Stimulated activated CD8-positive, alpha-beta memory T cell treated with anti-CD3 and anti-CD28 coated beads, Interleukin-7, amount 100 ng/mL, for 1 hour (primary cell): ENCODE measurements around the gene TNFAIP8.
"Not testable (repeated sequence)": the region's sequence is repeated elsewhere in the genome, so short reads cannot be mapped to it uniquely, and the experiment has no call there.

Experiments
- DNase-seq, 2 donors: peaks; one replicate each; pipeline ENCODE4 v3.0.0-alpha.2; 2020; ENCODE audit warnings: low read depth in 2 of 2

The TNFAIP8 gene

GRCh38 chr5:119418606-119419100, 62.8 kb downstream of the TNFAIP8 start:
- no peak for DNase-seq

GRCh38 chr5:119420169-119420568, 64.3 kb downstream of the TNFAIP8 start:
- no peak for DNase-seq

DNA sequence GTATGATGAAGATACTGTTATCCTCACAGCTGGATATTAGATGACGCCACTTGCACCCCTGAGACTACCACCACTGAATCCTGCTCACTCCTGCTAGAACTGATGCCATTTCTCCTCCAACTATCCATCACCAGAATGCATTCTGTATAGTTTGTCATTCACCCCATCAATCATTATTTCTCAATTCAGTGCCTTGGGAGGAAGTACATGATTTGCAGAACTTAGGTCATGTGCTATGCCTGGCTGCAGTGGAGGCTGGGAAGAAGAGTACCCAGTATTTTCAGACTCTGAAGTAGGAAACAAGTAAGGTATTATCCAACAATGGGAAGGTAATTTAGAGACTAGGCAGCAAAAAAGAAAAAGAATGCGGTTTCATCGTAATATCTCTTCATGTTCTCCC, 70.2 kb downstream of the TNFAIP8 start:
- DNase-seq, result no peak

GRCh38 chr5:119427060-119427459, 71.2 kb downstream of the TNFAIP8 start:
- DNase-seq, result no peak

- not testable (repeated sequence) for DNase-seq
Measured at GRCh38 chr5:119427596-119427995, 71.8 kb downstream of the TNFAIP8 start.

DNA sequence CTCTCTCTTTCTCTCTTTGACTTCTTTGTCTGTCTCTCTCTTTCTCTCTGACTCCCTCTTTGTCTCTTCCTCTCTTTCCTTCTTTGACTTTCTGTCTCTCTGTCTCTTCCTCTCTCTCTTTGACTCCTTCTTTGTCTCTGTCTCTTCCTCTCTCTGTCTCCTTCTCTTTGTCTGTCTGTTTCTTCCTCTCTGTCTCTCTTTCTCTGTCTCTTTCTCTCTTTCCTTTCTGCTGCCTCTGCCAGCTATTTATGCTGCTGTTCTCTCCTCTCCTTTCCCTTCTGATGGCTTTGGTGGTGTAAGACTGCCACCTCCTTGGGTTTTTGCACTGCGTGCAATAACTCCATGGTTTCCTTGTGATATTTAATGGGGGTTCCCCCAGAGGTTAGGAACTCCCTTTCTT, 72.3 kb downstream of the TNFAIP8 start:
- not testable (repeated sequence) for DNase-seq

- not testable (repeated sequence) for DNase-seq
Measured at GRCh38 chr5:119428574-119428973, 72.8 kb downstream of the TNFAIP8 start.

GRCh38 chr5:119432674-119433237, 76.9 kb downstream of the TNFAIP8 start:
- not testable (repeated sequence) for DNase-seq

- DNase-seq, result peak; percentile 41 to 63
Measured at GRCh38 chr5:119435436-119436132, 79.8 kb downstream of the TNFAIP8 start.

- not testable (repeated sequence) for DNase-seq
Measured at GRCh38 chr5:119437785-119438586, 82.2 kb downstream of the TNFAIP8 start.

GRCh38 chr5:119438587-119438917, 82.7 kb downstream of the TNFAIP8 start:
- not testable (repeated sequence) for DNase-seq

GRCh38 chr5:119439140-119439631, 83.4 kb downstream of the TNFAIP8 start:
- no peak for DNase-seq

DNA sequence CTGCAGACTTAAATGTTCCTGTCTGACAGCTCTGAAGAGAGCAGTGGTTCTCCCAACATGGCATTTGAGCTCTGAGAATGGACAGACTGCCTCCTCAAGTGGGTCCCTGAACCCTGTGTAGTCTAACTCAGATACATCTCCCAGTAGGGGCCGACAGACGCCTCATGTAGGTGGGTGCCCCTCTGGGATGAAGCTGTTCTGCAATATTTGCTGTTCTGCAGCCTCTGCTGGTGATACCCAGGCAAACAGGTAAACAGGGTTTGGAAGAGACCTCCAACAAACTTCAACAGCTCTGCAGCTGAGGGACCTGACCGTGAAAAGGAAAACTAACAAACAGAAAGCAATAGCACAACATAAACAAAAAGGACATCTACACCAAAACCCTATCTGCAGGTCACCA, 83.8 kb downstream of the TNFAIP8 start:
- not testable (repeated sequence) for DNase-seq

- DNase-seq, result not testable (repeated sequence)
Measured at GRCh38 chr5:119444643-119445042, 88.8 kb downstream of the TNFAIP8 start.

DNA sequence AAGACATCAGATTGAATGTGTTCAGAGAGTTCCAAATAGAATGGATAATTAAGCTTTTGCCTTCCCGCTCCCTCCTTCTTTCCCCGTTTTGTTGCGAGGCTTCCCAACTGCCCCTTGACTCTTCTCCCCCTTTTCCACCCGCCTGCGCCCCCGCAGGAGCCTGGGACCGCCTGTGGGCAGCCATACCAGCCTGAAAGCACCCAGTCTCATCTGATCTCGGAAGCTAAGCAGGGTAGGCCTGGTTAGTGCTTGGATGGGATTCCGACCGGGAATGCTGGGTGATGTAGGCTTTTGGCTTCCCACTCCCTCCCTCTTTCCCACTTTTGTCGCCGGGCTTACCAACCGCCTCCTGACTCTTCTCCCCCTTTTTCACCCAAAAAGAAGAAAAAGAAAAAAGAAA, 89.7 kb downstream of the TNFAIP8 start:
- DNase-seq, result no peak
